Colon (tissue), 2 donors: ENCODE measurements around the gene ENPP6.

Experiments
- FAIRE-seq: peaks from 2 replicates; lab custom pipeline; 2012; peaks lifted over from hg19 to GRCh38; lab: Jason Lieb, UNC
- donor health status: control.
- donor health status: control.

ENPP6 gene

DNA sequence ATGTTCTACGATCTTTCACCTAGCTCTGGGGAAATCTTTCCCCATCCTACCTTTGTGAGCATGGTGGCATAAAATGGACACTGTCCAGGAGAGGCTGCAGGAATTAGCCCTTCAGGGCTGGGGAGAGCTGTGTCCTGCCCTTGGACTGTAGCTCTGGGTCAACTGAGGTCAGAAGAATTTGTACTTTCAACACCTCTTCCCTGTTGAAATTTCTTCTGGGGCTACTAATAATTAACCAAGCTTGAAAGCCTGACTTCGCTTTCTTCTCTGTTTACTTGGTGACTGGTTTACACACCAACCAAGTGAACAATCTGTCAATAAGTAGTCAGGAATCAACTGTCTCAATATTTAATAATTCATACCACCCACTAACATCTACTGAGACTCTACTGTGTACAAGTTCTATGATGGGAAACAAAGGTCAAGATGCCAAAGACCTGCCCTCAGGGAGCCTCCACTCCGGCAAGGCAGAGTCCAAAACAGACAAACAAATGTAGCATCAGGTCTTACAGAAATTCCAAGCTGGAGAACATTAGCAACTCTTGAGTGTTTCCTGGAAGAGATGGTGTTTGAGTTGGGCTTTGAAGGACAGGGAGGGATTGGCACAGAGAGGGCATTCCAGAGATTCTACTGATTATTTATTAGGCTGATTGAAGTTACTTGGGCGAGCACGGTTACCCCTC, 113.1 kb downstream of the ENPP6 start:
- FAIRE-seq: no peak

DNA sequence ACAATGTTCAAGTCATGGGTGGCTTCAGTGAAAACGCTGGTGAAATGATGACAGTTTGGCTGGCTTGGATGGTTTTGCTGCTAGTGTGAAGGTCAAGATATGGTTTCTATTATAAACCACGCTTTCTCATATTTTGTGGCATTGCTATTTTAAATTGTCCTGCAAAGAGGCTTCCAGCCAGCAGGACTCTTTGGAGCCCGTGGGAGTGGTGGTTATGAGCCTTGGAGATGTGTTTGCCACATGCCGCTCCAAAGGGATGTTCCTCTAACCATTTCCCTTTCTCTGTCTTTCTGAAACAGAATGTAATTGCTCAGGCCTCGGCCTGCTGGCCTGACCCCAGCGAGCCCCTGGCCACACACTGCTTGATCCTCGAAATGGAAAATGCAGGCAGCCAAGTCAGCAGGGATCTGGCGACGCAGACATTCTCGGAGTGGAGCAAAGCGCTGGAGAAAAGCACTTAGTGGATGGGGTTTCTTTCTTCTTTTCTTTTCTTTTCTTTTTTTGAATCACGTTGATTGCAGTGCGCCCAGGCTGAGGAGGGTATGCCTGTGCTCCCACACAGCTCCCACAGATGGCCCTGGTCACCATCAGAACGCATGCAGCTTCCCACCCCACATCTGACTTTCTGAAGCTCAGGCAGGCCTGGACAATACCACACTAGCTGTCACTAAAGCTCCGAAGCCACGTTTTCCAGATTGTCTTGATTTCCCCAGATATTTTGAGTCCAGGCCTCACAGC, 114.0 kb downstream of the ENPP6 start:
- FAIRE-seq: no peak

DNA sequence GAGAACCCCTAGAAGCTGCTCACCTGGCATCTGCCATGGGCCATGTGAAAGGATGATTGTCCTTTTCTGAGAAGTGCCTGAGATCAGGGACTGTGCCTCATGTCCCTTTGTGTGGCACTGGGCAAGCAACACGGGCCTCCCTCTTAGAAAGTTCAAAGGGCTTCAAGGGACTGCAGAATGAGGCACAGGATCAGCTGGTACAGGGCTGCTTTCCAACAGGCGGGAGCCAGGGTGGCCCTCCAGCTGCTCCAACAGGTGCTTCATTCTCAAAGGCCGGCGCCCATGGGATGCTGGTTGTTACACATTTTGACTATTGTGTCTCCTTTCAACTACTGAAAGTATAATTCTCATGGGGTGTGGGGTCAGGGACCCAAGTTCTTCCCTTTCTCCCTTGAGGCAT, 114.7 kb downstream of the ENPP6 start:
- FAIRE-seq: no peak

DNA sequence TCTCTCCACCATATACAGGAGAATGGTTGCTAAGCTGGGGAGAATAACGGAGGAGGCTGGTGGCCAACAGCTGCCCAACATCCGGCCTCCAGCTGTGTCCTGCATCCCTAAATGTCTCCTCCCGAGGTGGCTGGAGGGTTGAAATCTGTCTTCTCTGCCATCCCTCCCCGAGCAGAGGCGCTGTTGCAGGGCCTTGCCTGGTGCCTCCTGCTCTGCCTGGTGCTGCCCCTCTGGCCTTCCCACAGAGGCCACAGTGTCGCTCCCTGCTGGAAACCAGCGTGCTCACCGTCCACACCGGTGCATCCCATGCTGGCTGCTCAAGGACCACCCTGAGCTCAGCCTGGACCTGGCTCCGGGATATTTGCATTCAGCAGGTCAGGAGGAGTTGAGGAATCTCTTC, 115.2 kb downstream of the ENPP6 start:
- FAIRE-seq: no peak

DNA sequence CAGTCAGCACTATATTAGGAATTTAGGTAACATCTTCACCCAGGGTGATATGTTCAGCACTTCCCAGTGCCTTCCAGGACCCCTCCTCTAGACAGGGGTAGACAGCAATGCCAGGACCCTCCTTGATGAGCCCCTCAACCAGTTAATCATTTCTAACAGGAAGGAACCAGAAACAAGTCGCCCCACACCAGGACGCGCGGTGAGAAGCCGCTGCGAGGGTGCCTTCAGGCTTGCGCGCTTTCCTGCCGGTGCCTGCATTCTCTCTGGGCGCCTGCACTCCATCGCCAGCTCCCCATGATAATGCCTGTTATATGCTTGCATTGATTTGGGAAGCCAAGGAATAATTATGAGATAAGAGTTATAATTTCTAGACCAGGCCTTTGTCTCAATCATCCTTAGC, 116.0 kb downstream of the ENPP6 start:
- no peak for FAIRE-seq

- FAIRE-seq: no peak
These were observed 117.3 kb downstream of the ENPP6 start for GRCh38 chr4:184100297-184100885.

DNA sequence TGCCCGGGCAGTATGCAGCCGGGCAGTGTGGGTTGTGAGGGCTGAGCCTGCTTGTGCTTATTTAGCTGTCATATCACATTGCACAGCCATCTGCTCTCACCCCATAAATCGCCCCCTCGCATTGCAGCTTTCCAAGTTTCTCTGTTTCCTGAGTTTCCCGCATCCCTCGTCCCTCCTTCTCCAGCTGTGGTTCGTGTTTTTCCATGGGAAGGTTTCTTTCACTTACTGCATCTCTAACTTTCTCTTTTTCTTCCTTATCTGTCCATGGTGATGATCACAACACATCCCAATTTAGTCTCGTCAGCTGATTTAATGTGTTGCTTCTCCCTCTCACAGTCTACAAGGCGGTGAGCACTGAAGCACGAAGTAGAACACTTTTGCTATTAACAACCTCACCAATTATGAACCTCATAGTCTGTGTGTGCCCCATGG, 118.1 kb downstream of the ENPP6 start:
- FAIRE-seq: no peak

GRCh38 chr4:184099000-184099399, 118.7 kb downstream of the ENPP6 start:
- no peak for FAIRE-seq

- no peak for FAIRE-seq
These were observed 119.9 kb downstream of the ENPP6 start for GRCh38 chr4:184097815-184098214.

GRCh38 chr4:184097241-184097605, 120.5 kb downstream of the ENPP6 start:
- FAIRE-seq: no peak

DNA sequence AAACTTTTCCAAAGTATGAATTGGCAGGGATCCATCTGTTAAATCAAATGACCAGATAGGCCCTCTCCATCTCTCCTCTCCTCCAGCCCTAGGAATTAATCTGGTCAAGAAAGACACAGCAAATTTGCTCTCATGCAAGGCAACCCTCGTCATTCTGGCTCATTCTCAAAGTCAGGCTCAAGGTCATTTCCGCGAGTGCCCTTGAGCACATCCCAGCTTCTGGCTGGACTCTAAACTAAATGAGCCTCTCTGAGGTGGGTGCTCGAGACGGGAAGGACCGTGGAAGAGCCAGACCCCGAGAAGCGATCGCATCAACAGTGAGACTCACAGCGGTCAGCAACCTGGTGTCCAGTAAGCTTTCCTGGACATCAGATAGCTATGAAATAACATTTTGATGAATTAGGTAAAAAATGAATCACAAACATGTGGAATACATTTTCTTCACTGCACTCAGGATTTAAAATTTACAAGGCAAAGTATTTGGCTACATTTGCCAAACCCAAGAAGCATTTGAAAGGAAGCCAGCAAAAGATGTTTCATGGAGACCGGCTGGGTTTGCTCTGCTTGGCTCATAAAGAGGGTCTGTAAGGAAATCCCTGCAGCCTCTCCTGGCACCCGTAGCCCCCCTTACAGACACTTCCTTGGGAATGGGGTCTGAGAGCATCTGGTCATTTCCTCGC, 121.0 kb downstream of the ENPP6 start:
- no peak for FAIRE-seq

GRCh38 chr4:184094532-184095159, 123.0 kb downstream of the ENPP6 start:
- no peak for FAIRE-seq

DNA sequence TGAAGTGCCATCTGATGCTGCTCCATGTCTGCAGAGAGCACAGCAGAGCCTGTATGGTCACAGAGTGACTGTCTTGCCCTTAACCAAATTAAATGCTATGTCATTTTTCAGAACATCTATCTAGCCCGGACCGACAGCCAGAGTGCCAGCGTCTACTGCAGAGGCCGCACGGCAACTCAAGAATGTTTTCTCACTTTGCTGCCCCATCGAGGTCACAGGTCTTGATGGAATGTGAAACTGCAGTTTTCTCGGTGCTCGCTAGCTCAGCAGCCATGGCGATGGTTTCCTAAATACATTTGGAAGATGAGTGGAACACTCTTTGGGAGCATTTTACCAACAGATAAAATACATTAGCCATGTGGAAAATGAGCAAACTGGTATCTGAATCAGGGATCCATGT, 125.7 kb downstream of the ENPP6 start:
- FAIRE-seq: no peak

- FAIRE-seq: no peak
These were observed 127.1 kb downstream of the ENPP6 start for GRCh38 chr4:184090571-184090970.

GRCh38 chr4:184080674-184081073, 137.0 kb downstream of the ENPP6 start:
- no peak for FAIRE-seq

DNA sequence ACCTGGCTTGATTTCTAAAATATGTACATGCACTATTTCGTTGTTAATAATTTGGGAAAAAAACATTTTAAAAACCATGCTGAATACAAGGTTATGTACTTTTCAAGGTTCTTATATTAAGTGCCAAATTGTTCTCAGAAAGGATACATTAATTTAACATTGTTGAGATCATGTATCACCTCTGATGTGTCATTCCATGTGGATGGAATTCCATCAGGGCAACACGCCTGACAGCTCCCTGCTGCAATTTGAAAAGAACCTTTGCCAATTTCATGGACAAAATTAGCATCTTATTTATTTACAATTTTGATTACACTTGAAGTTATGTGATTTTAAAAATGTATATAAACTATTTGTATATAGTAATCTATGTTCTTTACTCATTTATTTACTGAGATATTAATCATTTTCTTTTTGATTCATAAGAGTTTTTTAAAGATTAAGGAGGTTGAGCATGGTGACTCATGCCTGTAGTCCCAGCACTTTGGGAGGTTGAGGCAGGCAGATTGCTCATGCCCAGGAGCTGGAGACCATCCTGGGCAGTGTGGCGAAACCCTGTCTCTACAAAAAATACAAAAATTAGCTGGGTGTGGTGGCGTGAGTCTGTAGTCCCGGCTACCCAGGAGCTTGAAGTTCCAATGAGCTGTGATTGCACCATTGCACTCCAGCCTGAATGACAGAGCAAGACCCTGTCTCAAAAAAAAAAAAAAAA, 142.8 kb downstream of the ENPP6 start:
- no peak for FAIRE-seq

- FAIRE-seq: no peak
These were observed 149.6 kb downstream of the ENPP6 start for GRCh38 chr4:184067931-184068554.

- no peak for FAIRE-seq
These were observed 150.9 kb downstream of the ENPP6 start for GRCh38 chr4:184066584-184067300.

DNA sequence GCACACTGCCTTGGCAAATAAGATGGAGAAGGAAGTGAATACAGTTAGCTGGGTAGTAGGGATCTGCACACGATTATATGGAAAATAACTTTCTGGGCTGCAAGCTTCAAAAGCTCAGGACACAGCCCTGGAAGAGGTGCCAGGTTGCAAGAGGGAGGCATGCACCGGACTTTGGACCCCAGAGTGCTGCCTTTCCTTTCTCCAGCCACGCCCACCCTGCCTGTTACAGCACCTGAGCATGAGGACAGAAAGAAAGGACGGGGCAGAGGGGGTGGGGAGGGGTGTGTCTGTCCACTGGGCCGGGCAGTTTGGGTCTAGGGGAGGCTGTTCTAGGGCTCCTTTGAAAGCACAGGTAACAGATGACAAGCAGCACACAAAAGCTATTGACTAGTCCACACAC, 152.8 kb downstream of the ENPP6 start:
- no peak for FAIRE-seq

- FAIRE-seq: no peak
These were observed 154.9 kb downstream of the ENPP6 start for GRCh38 chr4:184062769-184063168.

DNA sequence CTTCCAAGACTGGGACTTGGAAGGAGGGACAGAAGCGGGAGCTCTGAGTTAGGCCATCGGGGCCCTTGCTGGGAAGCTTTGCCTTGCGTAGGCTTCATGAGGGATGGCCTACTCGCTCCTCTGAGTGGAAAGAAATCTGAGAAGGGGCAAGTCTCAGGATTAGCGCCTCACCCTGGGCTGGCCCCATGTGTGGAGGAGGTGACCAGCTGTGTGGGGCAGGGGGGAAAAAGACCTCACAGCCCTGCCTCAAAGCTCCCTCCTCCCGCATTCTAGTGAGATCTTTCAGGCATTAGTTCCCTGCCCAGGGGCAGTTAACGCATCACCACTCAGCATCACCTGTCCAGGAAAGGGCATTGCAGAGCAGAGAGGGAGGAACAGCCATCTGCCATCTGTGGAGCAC, 156.1 kb downstream of the ENPP6 start:
- no peak for FAIRE-seq
